Coronary artery (tissue), 2 donors: Measurements from ENCODE around the gene AGBL4.

ENCODE experiments used
- DNase-seq: peaks from one replicate; pipeline ENCODE4 v3.0.0-alpha.2; 2017; ENCODE audit warnings: low spot score
- H3K27ac ChIP-seq, 2 donors: fragments of 200-600 bp; sonication (generic); one replicate each; pipeline ENCODE4 v1.5.1; 2016 to 2019
- H3K4me3 ChIP-seq: fragments of 200-600 bp; sonication (generic); 2 replicates; pipeline ENCODE4 v1.5.1; 2016; ENCODE audit warnings: mild to moderate bottlenecking, moderate library complexity
- CTCF ChIP-seq: fragments of 200-600 bp; sonication (generic); IDR thresholded peaks from one replicate; pipeline ENCODE4 v1.5.1; 2019; ENCODE audit warnings: antibody characterized with exemption

AGBL4 gene

GRCh38 chr1:48765335-48765734 is 1258.4 kb downstream of the AGBL4 start:
- TF ChIP-seq CTCF, result no peak
- no peak overlapping the region for H3K4me3 ChIP-seq
- DNase-seq, result no peak
- no peak overlapping the region for H3K27ac ChIP-seq

GRCh38 chr1:48761986-48762385 is 1261.8 kb downstream of the AGBL4 start:
- H3K27ac ChIP-seq, result no peak overlapping the region
- TF ChIP-seq CTCF, result no peak
- DNase-seq, result no peak
- no peak overlapping the region for H3K4me3 ChIP-seq

- no peak for DNase-seq
- H3K27ac ChIP-seq, result no peak overlapping the region
Observed at GRCh38 chr1:48761411-48761810, 1262.3 kb downstream of the AGBL4 start.

GRCh38 chr1:48760857-48761256 is 1262.9 kb downstream of the AGBL4 start:
- TF ChIP-seq CTCF, result no peak
- H3K4me3 ChIP-seq, result no peak overlapping the region
- DNase-seq, result no peak
- H3K27ac ChIP-seq, result no peak overlapping the region

More at GRCh38 chr1:48761411-48761810, 1262.3 kb downstream of the AGBL4 start:
- TF ChIP-seq CTCF, result no peak
- no peak overlapping the region for H3K4me3 ChIP-seq

- Histone ChIP-seq H3K4me3 (no peak overlapping the region), H3K27ac (no peak overlapping the region)
- TF ChIP-seq CTCF, result no peak
- DNase-seq, result no peak
Observed at GRCh38 chr1:48758976-48759375, 1264.8 kb downstream of the AGBL4 start.

- H3K4me3 ChIP-seq, result no peak overlapping the region
- no peak overlapping the region for H3K27ac ChIP-seq
- TF ChIP-seq CTCF, result no peak
- DNase-seq, result no peak
Observed at GRCh38 chr1:48757363-48757762, 1266.4 kb downstream of the AGBL4 start.

GRCh38 chr1:48756683-48757316 is 1267.0 kb downstream of the AGBL4 start:
- DNase-seq, result no peak
- no peak for TF ChIP-seq CTCF
- no peak overlapping the region for H3K4me3 ChIP-seq
- no peak overlapping the region for H3K27ac ChIP-seq
